Common myeloid progenitor, CD34-positive (primary cell): Measurements from ENCODE around the gene CLPTM1L.

Experiments used
- CTCF ChIA-PET: fragments of 350-600 bp; sonication (Branson Sonifier 250); formaldehyde crosslinking; loops from one replicate; lab custom pipeline; 2021; ENCODE audit warnings: antibody characterized with exemption; lab: Charles Lee
- POLR2A ChIA-PET: fragments of 350-600 bp; sonication (Branson Sonifier 250); formaldehyde crosslinking; loops from one replicate; lab custom pipeline; 2021; ENCODE audit warnings: antibody characterized with exemption; lab: Charles Lee
- DNase-seq, 3 donors: peaks; one replicate each; pipeline versions ENCODE4 v3.0.0 to v3.0.0-alpha.2; 2013
- H3K27ac ChIP-seq, 2 experiments: 1 replicate in 1 of 2; 2 replicates in 1 of 2; pipeline ENCODE4 v1.7.0; 2013; ENCODE audit warnings: inconsistent platforms in 2 of 2, low read length in 2 of 2, mild to moderate bottlenecking in 2 of 2, low read depth in 1 of 2, moderate library complexity in 1 of 2; ENCODE audit not compliant: severe bottlenecking in 2 of 2, insufficient read depth in 1 of 2, poor library complexity in 1 of 2
- H3K27me3 ChIP-seq, 5 experiments: replicated peaks in 2 of 5; 1 replicate in 3 of 5; 2 replicates in 2 of 5; pipeline versions ENCODE4 v1.6.1 to v1.7.0; 2013; ENCODE audit warnings: low read length in 4 of 5, mild to moderate bottlenecking in 2 of 5, moderate library complexity in 2 of 5, inconsistent platforms in 1 of 5; ENCODE audit not compliant: insufficient read depth in 5 of 5, control insufficient read depth in 4 of 5
- H3K36me3 ChIP-seq, 4 experiments: 1 replicate in 2 of 4; 2 replicates in 2 of 4; pipeline versions ENCODE4 v1.6.1 to v1.7.0; 2013; ENCODE audit warnings: low read length in 3 of 4, control low read depth in 1 of 4, mild to moderate bottlenecking in 1 of 4; ENCODE audit not compliant: control insufficient read depth in 4 of 4, insufficient read depth in 4 of 4
- H3K4me1 ChIP-seq, 4 experiments: 1 replicate in 3 of 4; 2 replicates in 1 of 4; pipeline versions ENCODE4 v1.6.1 to v1.7.1; 2013; ENCODE audit warnings: low read length in 3 of 4, mild to moderate bottlenecking in 3 of 4, control low read depth in 1 of 4, inconsistent platforms in 1 of 4, moderate library complexity in 1 of 4; ENCODE audit not compliant: control insufficient read depth in 4 of 4, insufficient read depth in 4 of 4; ENCODE audit errors: control extremely low read depth in 1 of 4
- H3K4me3 ChIP-seq, 7 experiments: 1 replicate in 4 of 7; 2 replicates in 3 of 7; pipeline versions ENCODE4 v1.5.1 to v1.7.0; 2013; ENCODE audit warnings: mild to moderate bottlenecking in 7 of 7, low read length in 6 of 7, moderate library complexity in 6 of 7, inconsistent platforms in 2 of 7, low read depth in 2 of 7, control low read depth in 1 of 7; ENCODE audit not compliant: insufficient read depth in 4 of 7, control insufficient read depth in 1 of 7; ENCODE audit errors: extremely low read depth in 1 of 7
- H3K9me3 ChIP-seq, 5 experiments: 1 replicate in 4 of 5; 2 replicates in 1 of 5; pipeline versions ENCODE4 v1.6.1 to v1.7.1; 2013; ENCODE audit warnings: low read length in 4 of 5, mild to moderate bottlenecking in 2 of 5, inconsistent platforms in 1 of 5, low read depth in 1 of 5, moderate library complexity in 1 of 5; ENCODE audit not compliant: control insufficient read depth in 4 of 5, insufficient read depth in 2 of 5; ENCODE audit errors: control extremely low read depth in 1 of 5
- WGBS: methylation state at CpG from one replicate; pipeline ENCODE4 v1.1.5; 2013; ENCODE audit not compliant: insufficient coverage; 5-methylcytosine and 5-hydroxymethylcytosine counted together

Gene CLPTM1L

DNA sequence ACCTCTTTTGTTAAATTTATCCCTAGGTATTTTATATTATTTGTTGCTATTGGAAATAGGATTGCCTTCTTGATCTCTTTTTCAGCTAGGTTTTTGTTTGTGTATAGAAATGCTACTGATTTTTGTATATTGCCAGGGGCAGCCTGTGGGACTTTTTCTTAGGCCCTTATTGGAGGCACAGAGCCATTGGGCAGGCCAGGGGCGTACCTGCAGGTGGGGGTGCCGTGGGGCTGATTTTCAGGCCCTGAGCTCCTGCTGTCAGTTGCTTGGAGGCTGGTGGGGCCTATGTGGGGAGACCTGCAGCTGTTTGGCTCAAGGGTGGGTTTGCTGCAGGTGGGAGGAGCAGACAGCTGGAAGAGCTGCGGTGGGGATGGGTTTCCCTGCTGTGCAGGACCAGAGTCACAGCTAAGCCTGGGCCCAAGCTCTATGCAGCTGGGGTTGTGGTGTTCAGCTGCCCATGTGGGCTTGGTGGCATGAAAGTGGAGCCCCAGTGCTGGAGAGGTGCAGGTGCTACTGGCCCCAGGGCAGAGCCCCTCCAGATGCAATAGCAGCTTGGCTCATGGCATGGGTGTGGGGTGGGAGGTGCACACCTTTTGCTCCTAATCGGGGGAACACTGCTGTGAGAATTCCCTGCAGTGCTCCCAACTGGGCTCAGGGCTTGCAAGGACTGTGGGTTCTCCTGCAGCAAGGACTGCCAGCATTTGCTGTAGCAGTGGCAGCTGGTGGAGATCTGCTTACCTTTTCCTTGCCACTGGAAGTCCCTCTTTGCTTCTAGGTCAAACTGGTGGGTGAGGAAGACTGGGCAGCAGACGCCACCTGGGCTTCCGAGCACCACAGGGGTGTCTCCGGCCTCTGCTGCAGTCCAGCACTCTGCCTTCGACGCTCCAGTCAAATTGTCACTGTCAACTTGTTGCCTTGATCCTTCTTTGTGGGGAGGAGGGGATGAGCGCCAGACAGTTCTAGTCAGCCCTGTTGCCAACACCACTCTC is 7.6 kb upstream of the CLPTM1L start:
- Histone ChIP-seq H3K9me3 (no peaks in the 10 kb centered on the region), H3K27me3 (peaks cover 0 to 18% (median 9%) of the 10 kb centered on the region in 5 experiments), H3K4me3 (no peak overlapping the region), H3K4me1 (peaks cover 0 to 3% (median 2%) of the 10 kb centered on the region in 4 experiments), H3K36me3 (no peaks in the 10 kb centered on the region), H3K27ac (no peak overlapping the region)
- 86% methylated on average over 9 of the region's 10 CpGs for WGBS
- ChIA-PET POLR2A (no interaction called here), CTCF (no interaction called here)
- no peak for DNase-seq

DNA sequence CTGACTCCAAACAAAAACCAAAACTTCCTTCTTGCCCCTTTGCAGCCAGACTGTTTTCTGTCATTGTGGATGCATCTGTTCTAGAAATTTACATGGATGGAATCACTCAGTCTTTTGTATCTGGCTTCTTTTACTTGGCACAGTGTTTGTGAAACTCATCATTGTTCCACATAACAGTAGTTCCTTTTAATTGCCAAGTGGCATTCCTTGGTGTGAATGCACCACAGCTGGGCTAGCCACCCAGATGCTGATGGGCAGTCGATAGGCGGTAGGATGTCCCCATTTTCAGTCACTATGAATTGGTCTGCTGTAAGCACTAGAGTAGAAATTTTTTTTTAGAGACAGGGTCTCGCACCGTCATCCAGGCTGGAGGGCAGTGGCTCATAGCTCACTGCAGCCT is 6.3 kb upstream of the CLPTM1L start:
- CTCF ChIA-PET: no interaction called here

DNA sequence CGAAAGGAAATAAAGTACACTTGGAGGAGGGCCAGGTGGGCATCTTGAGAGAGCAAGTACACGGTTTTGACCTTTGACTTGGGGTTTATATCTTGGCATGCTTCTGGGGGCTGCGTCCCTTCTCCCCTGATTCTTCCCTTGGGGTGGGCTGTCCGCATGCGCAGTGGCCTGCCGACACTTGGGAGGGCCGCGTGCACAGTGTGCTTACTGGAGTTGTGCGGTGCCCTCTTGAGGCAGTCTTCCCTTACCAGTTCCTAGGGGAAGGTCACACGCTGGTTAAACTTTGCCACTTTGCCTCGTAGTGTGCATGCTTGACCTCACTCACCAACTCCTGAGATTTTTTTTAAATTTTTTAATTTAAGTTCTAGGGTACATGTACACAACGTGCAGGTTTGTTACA is 4.3 kb upstream of the CLPTM1L start:
- Histone ChIP-seq H3K4me3 (no peak overlapping the region), H3K4me1 (peaks cover 0 to 24% (median 18%) of the 10 kb centered on the region in 4 experiments)
- WGBS: 80% methylated on average over 8 of the region's 12 CpGs

More for the DNA sequence above, 6.3 kb upstream of the CLPTM1L start:
- Histone ChIP-seq H3K4me3 (no peak overlapping the region), H3K36me3 (no peaks in the 10 kb centered on the region), H3K9me3 (no peaks in the 10 kb centered on the region), H3K27ac (no peak overlapping the region), H3K27me3 (peaks cover 0 to 9% (median 6%) of the 10 kb centered on the region in 5 experiments), H3K4me1 (peaks cover 0 to 14% (median 7%) of the 10 kb centered on the region in 4 experiments)
- POLR2A ChIA-PET: interaction anchor here (0.6 kb wide), 2 partner anchors 86 to 256 kb away, joined by 3 read pairs; no protein-coding TSS in a partner anchor
- 100% methylated on average over 2 of the region's 4 CpGs for WGBS
- no peak for DNase-seq

DNA sequence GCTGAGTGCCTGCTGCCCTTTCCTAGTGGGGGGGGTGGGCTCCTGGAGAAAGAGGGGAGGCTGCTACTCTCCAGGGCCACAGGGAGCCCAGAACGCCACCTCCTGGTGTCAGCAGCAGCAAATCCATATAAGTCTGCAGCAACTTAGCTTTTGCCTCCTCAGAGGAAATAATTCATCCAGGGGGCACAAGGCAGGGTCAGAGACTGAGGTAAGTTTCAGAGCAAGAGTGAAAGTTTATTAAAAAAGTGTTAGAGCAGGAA is 4.0 kb upstream of the CLPTM1L start:
- Histone ChIP-seq H3K4me1 (peaks cover 3 to 28% (median 21%) of the 10 kb centered on the region in 4 experiments), H3K27ac (no peak overlapping the region), H3K36me3 (no peaks in the 10 kb centered on the region), H3K9me3 (no peaks in the 10 kb centered on the region), H3K4me3 (no peak overlapping the region), H3K27me3 (peaks cover 0 to 7% (median 0%) of the 10 kb centered on the region in 5 experiments)
- WGBS: 83% methylated on average over 1 of the region's 1 CpG
- CTCF ChIA-PET: no interaction called here
- POLR2A ChIA-PET: no interaction called here
- no peak for DNase-seq

More for the DNA sequence above, 4.3 kb upstream of the CLPTM1L start:
- Histone ChIP-seq H3K27me3 (peaks cover 0 to 7% (median 0%) of the 10 kb centered on the region in 5 experiments), H3K36me3 (no peaks in the 10 kb centered on the region), H3K9me3 (no peaks in the 10 kb centered on the region), H3K27ac (no peak overlapping the region)
- no peak for DNase-seq
- ChIA-PET POLR2A (no interaction called here), CTCF (no interaction called here)

DNA sequence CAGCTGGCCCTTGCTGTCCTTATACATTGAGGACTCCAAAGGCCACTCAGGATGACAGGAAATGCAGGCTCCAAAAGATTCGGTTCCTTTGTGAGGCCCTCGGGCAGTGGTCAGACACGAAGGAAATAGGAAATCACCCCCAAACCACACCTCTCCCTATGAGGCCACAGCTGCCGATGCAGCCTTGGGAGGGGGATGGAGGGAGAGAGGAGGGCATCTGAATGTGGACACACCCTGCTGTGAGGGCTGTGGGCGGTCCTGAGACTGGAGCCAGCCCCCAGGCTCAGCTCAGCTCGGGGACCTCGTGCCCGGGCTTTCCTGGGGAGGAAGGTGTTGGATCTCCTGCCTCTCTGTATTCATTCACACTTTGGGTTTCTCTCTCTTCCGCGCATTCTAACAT is 2.7 kb upstream of the CLPTM1L start:
- 100% methylated on average over 1 of the region's 10 CpGs for WGBS
- no peak overlapping the region for H3K4me3 ChIP-seq
- CTCF ChIA-PET: interaction anchor here (0.7 to 1.8 kb wide), 3 partner anchors 8 to 38 kb away, joined by 3 to 4 read pairs (median 3); no protein-coding TSS in a partner anchor

DNA sequence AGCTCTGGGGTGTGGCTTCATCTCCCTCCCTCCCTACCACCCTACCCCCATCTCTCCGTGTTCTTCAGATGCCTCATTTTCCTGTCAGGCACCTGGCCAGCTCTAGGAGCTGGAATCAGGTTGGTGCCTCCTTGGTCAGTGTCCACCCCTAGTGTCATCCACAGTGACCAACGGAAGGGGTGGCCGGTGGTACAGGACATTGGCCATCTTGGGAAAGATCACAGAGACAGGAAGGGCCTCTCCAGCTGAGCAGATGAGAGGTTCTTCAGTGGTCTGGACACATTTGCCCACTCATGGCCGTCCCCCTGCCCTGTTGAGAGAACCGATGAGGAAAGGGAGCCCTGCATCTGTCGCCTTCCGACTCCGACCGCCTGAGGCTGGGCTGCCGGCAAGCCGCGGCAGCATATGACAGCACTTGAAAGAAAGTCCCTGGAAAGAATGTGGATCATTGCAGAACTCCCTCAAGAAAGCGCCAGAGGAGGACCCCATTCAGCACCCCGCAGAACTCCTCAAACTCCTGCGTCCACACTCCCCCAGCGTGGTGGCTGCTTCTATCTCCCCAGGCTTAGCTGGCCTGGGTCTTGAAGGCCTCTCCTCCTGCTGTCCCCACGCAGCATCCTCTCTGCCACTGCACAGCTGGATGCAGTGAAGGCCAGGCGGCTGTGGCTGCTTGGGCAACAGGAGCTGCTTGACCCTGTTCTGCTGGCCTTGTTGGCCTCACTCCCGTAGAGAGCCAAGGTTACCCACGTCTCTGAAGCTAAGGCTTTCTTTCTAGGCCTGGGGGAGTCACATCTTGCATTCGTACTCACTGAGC is 1.9 kb upstream of the CLPTM1L start:
- H3K4me1 ChIP-seq: peaks cover 7 to 36% (median 27%) of the 10 kb centered on the region in 4 experiments
- ChIA-PET CTCF (interaction anchor here (0.7 to 1.8 kb wide), 4 partner anchors 8 to 38 kb away, joined by 3 to 4 read pairs (median 3); no protein-coding TSS in a partner anchor), POLR2A (no interaction called here)
- no peak overlapping the region for H3K4me3 ChIP-seq
- no peak for DNase-seq
- H3K27me3 ChIP-seq: peaks cover 0 to 3% (median 0%) of the 10 kb centered on the region in 5 experiments
- 93% methylated on average over 18 of the region's 21 CpGs for WGBS
- H3K27ac ChIP-seq: no peak overlapping the region
- H3K36me3 ChIP-seq: peaks cover 0 to 14% (median 8%) of the 10 kb centered on the region in 4 experiments
- no peaks in the 10 kb centered on the region for H3K9me3 ChIP-seq

More for the DNA sequence above, 2.7 kb upstream of the CLPTM1L start:
- Histone ChIP-seq H3K27me3 (peaks cover 0 to 3% (median 0%) of the 10 kb centered on the region in 5 experiments), H3K4me1 (peaks cover 7 to 36% (median 27%) of the 10 kb centered on the region in 4 experiments), H3K27ac (no peak overlapping the region), H3K36me3 (peaks cover 0 to 6% (median 4%) of the 10 kb centered on the region in 4 experiments), H3K9me3 (no peaks in the 10 kb centered on the region)
- POLR2A ChIA-PET: no interaction called here
- no peak for DNase-seq
